IMR-90 (cell line): ENCODE measurements around the gene TENT5C. TPM values are rescaled to one million over a fixed set of nuclear protein-coding genes. Genes with fewer than 3 reads are reported as not detected.

Experiments
- ATAC-seq: fragments of 200-7000 bp; cut with Tn5 transposase; 2 replicates; pipeline ENCODE4 v1.9.1; 2020; ENCODE audit warnings: low read depth, mild to moderate bottlenecking, moderate library complexity
- BruUV-seq: library from RNA; stranded (reverse); fragments of 400-500 nt; replicated peaks from 2 replicates; lab custom pipeline; 2021; lab: Mats Ljungman, UMichigan
- CTCF ChIA-PET: fragments of 300-600 bp; formaldehyde crosslinking; extraction: SDS; loops from one replicate; lab custom pipeline; 2021; ENCODE audit warnings: antibody characterized with exemption; lab: Yijun Ruan, JAX
- POLR2A ChIA-PET: fragments of 300-600 bp; sonication (Branson Sonifier 250); formaldehyde crosslinking; loops from one replicate; lab custom pipeline; 2022; ENCODE audit warnings: antibody characterized with exemption; ENCODE audit not compliant: unreplicated experiment; lab: Charles Lee
- DNase-seq: peaks from one replicate; pipeline ENCODE4 v3.0.0; 2013
- H2AFZ ChIP-seq: replicated peaks from 2 replicates; pipeline ENCODE3; 2013; ENCODE audit warnings: low read length, mild to moderate bottlenecking; ENCODE audit not compliant: poor library complexity
- H2AK5ac ChIP-seq: 2 replicates; pipeline ENCODE4 v1.6.1; 2013; ENCODE audit warnings: low read depth, low read length, inconsistent platforms
- H2AK9ac ChIP-seq: replicated peaks from 2 replicates; pipeline ENCODE3; 2013; ENCODE audit warnings: mild to moderate bottlenecking, low read depth, low read length, moderate library complexity; ENCODE audit not compliant: poor library complexity
- H2BK120ac ChIP-seq: 2 replicates; pipeline ENCODE4 v1.6.1; 2013; ENCODE audit warnings: low read depth, low read length, inconsistent platforms
- H2BK15ac ChIP-seq: 3 replicates; pipeline ENCODE4 v1.6.1; 2013; ENCODE audit warnings: low read depth, low read length, inconsistent platforms
- H2BK20ac ChIP-seq: 2 replicates; pipeline ENCODE4 v1.6.1; 2013; ENCODE audit warnings: low read depth, mild to moderate bottlenecking, inconsistent platforms, low read length, moderate library complexity
- H2BK5ac ChIP-seq: 2 replicates; pipeline ENCODE4 v1.6.1; 2013; ENCODE audit warnings: mild to moderate bottlenecking, low read depth, low read length, inconsistent platforms; ENCODE audit not compliant: poor library complexity, severe bottlenecking
- H3K14ac ChIP-seq: replicated peaks from 2 replicates; pipeline ENCODE4 v1.6.1; 2013; ENCODE audit warnings: low read depth, low read length, inconsistent platforms
- H3K18ac ChIP-seq: 2 replicates; pipeline ENCODE4 v1.6.1; 2013; ENCODE audit warnings: low read depth, low read length, control low read depth
- H3K23ac ChIP-seq: 2 replicates; pipeline ENCODE4 v1.6.1; 2013; ENCODE audit warnings: low read depth, low read length, inconsistent platforms
- H3K27ac ChIP-seq: 2 replicates; pipeline ENCODE4 v1.5.1; 2013; ENCODE audit warnings: mild to moderate bottlenecking, control low read depth, low read length; ENCODE audit not compliant: insufficient read depth
- H3K27me3 ChIP-seq: 2 replicates; pipeline ENCODE4 v1.6.1; 2013; ENCODE audit warnings: low read length; ENCODE audit not compliant: control insufficient read depth, insufficient read depth
- H3K36me3 ChIP-seq: 2 replicates; pipeline ENCODE4 v1.6.1; 2013; ENCODE audit warnings: low read length, mixed read lengths; ENCODE audit not compliant: control insufficient read depth, insufficient read depth
- H3K4ac ChIP-seq: 2 replicates; pipeline ENCODE4 v1.6.1; 2013; ENCODE audit warnings: low read depth, low read length, inconsistent platforms
- H3K4me1 ChIP-seq: 2 replicates; pipeline ENCODE4 v1.6.1; 2013; ENCODE audit warnings: low read length, mixed read lengths; ENCODE audit not compliant: control insufficient read depth, insufficient read depth
- H3K4me2 ChIP-seq: 2 replicates; pipeline ENCODE4 v1.6.1; 2013; ENCODE audit warnings: low read depth, mild to moderate bottlenecking, control low read depth, low read length, moderate library complexity
- H3K4me3 ChIP-seq: 2 replicates; pipeline ENCODE4 v1.5.1; 2013; ENCODE audit warnings: low read depth, mild to moderate bottlenecking, control low read depth, low read length, moderate library complexity; ENCODE audit not compliant: insufficient read depth
- H3K56ac ChIP-seq: 2 replicates; pipeline ENCODE4 v1.6.1; 2013; ENCODE audit warnings: low read length, inconsistent platforms; ENCODE audit not compliant: insufficient read depth; ENCODE audit errors: extremely low read depth
- H3K79me1 ChIP-seq, 2 experiments: 2 replicates each; pipeline ENCODE4 v1.6.1; 2013; ENCODE audit warnings: low read length in 2 of 2, inconsistent platforms in 1 of 2, low read depth in 1 of 2
- H3K9ac ChIP-seq: 2 replicates; pipeline ENCODE4 v1.6.1; 2013; ENCODE audit warnings: low read depth, low read length, control low read depth
- H3K9me1 ChIP-seq: 2 replicates; pipeline ENCODE4 v1.6.1; 2013; ENCODE audit warnings: low read length, inconsistent platforms; ENCODE audit not compliant: insufficient read depth
- H3K9me3 ChIP-seq: 2 replicates; pipeline ENCODE4 v1.6.1; 2013; ENCODE audit warnings: low read length; ENCODE audit not compliant: control insufficient read depth, insufficient read depth
- H4K20me1 ChIP-seq: 2 replicates; pipeline ENCODE4 v1.6.1; 2013; ENCODE audit warnings: low read length, inconsistent platforms; ENCODE audit not compliant: insufficient read depth
- H4K5ac ChIP-seq: 2 replicates; pipeline ENCODE4 v1.6.1; 2013; ENCODE audit warnings: mild to moderate bottlenecking, low read depth, low read length, control low read depth
- H4K8ac ChIP-seq, 2 experiments: 2 replicates each; pipeline ENCODE4 v1.6.1; 2013; ENCODE audit warnings: low read depth in 2 of 2, low read length in 2 of 2, control low read depth in 1 of 2, inconsistent platforms in 1 of 2
- H4K91ac ChIP-seq: 2 replicates; pipeline ENCODE4 v1.6.1; 2013; ENCODE audit warnings: low read depth, low read length, inconsistent platforms; ENCODE audit not compliant: insufficient read depth
- BHLHE40 ChIP-seq: fragments of 150-350 bp; IDR thresholded peaks from 2 replicates; pipeline ENCODE4 v1.6.1; 2016; ENCODE audit warnings: mild to moderate bottlenecking, low read depth, low read length
- CEBPB ChIP-seq: IDR thresholded peaks from 2 replicates; pipeline ENCODE4 v1.6.1; 2012; ENCODE audit warnings: low read depth, low read length, improper control_type of control experiment
- CHD1 ChIP-seq: IDR thresholded peaks from 2 replicates; pipeline ENCODE4 v1.6.1; 2012; ENCODE audit warnings: low read depth, low read length, improper control_type of control experiment
- CTCF ChIP-seq: conservative IDR thresholded peaks from 2 replicates; pipeline ENCODE4 v1.5.1; 2012; ENCODE audit warnings: mild to moderate bottlenecking, low read depth, low read length, improper control_type of control experiment
- ELK1 ChIP-seq: fragments of 150-350 bp; IDR thresholded peaks from 2 replicates; pipeline ENCODE4 v1.6.1; 2016; ENCODE audit warnings: low read depth, mild to moderate bottlenecking, low read length, moderate library complexity, borderline replicate concordance
- FOS ChIP-seq: fragments of 150-350 bp; IDR thresholded peaks from 2 replicates; pipeline ENCODE4 v1.6.1; 2016; ENCODE audit warnings: low read depth, low read length
- MAFK ChIP-seq: IDR thresholded peaks from 2 replicates; pipeline ENCODE4 v1.6.1; 2012; ENCODE audit warnings: low read depth, low read length, improper control_type of control experiment
- MAZ ChIP-seq: IDR thresholded peaks from 2 replicates; pipeline ENCODE4 v1.6.1; 2012; ENCODE audit warnings: low read depth, mild to moderate bottlenecking, low read length, improper control_type of control experiment, moderate library complexity, borderline replicate concordance
- POLR2A ChIP-seq: IDR thresholded peaks from 2 replicates; pipeline ENCODE4 v1.6.1; 2012; ENCODE audit warnings: mild to moderate bottlenecking, low read depth, low read length
- RAD21 ChIP-seq: IDR thresholded peaks from 2 replicates; pipeline ENCODE4 v1.6.1; 2012; ENCODE audit warnings: low read length, improper control_type of control experiment
- RCOR1 ChIP-seq: IDR thresholded peaks from 2 replicates; pipeline ENCODE4 v1.6.1; 2012; ENCODE audit warnings: mild to moderate bottlenecking, low read length, improper control_type of control experiment; ENCODE audit not compliant: insufficient replicate concordance
- RFX5 ChIP-seq: IDR thresholded peaks from 2 replicates; pipeline ENCODE4 v1.8.0; 2012; ENCODE audit warnings: low read depth, mild to moderate bottlenecking, low read length, moderate library complexity
- SMC3 ChIP-seq: fragments of 150-350 bp; IDR thresholded peaks from 2 replicates; pipeline ENCODE4 v1.6.1; 2016; ENCODE audit warnings: low read depth, mild to moderate bottlenecking, antibody characterized with exemption, low read length, moderate library complexity
- USF2 ChIP-seq: fragments of 150-350 bp; IDR thresholded peaks from 2 replicates; pipeline ENCODE4 v1.6.1; 2017; ENCODE audit warnings: mild to moderate bottlenecking, antibody characterized with exemption, low read length, low read depth
- WGBS, 2 experiments: methylation state at CpG; one replicate each; pipeline versions ENCODE4 v1.1.5 to v1.1.7; 2013; ENCODE audit warnings: missing lambda C conversion rate in 2 of 2; ENCODE audit not compliant: insufficient read length in 1 of 2; ENCODE audit errors: extremely low coverage in 2 of 2; 5-methylcytosine and 5-hydroxymethylcytosine counted together
- dilution Hi-C: fragments of 300-500 bp; cut with HindIII; formaldehyde crosslinking; loops from one replicate; pipeline ENCODE4 v1.14.3; 2018; ENCODE audit warnings: low sequenced_read_pairs; ENCODE audit not compliant: unreplicated experiment
- in situ Hi-C: fragments of 300-500 bp; cut with MboI; formaldehyde crosslinking; loops from 3 replicates; pipeline ENCODE4 v1.14.3; 2019; ENCODE audit warnings: low sequenced_read_pairs, inconsistent platforms, mixed read lengths
- intact Hi-C: fragments of 100-400 bp; cut with micrococcal nuclease; formaldehyde crosslinking; loops from 2 replicates; pipeline ENCODE4 v1.10.0; 2022
- polyA plus RNA-seq, 3 experiments: library from polyadenylated mRNA; depleted of rRNA; stranded (reverse); fragments of >200 nt; gene quantifications; 2 replicates each; pipeline ENCODE4 v1.2.3, GENCODE V29; 2012; ENCODE audit warnings: low replicate concordance in 1 of 3
- total RNA-seq: library from RNA; depleted of rRNA; stranded (reverse); fragments of >200 nt; gene quantifications from 2 replicates; pipeline ENCODE4 v1.2.3, GENCODE V29; 2012

TENT5C gene
- total and polyA plus RNA-seq, 2 of the 4 experiments (the other 2 are of a cell fraction): 1.5 to 4.1 TPM

- DNase-seq (no peak), ATAC-seq (no peak)
- no peak overlapping the region for H3K18ac ChIP-seq
- H2AK9ac ChIP-seq: no peak overlapping the region
- H2BK120ac ChIP-seq: no peak overlapping the region
- H2BK20ac ChIP-seq: no peak overlapping the region
- no peaks in the 10 kb centered on the region for H3K79me1 ChIP-seq
- H4K20me1 ChIP-seq: no peaks in the 10 kb centered on the region
- H3K4me2 ChIP-seq: no peak overlapping the region
- no peak overlapping the region for H3K9ac ChIP-seq
- H3K9me3 ChIP-seq: no peaks in the 10 kb centered on the region
- no peaks in the 10 kb centered on the region for H3K4me1 ChIP-seq
- no peak overlapping the region for H4K91ac ChIP-seq
- intact Hi-C loops (no loop called here), in situ Hi-C loops (no loop called here), dilution Hi-C loops (no loop called here)
- no peak overlapping the region for H4K8ac ChIP-seq
- H3K4me3 ChIP-seq: no peak overlapping the region
- no peak overlapping the region for H2BK5ac ChIP-seq
- no peak overlapping the region for H2AK5ac ChIP-seq
- H3K27ac ChIP-seq: no peak overlapping the region
- ChIA-PET POLR2A (no interaction called here), CTCF (interaction anchor here (0.7 to 0.9 kb wide), 2 partner anchors 56 to 163 kb away, joined by 3 to 4 read pairs; no protein-coding TSS in a partner anchor)
- no peak overlapping the region for H3K4ac ChIP-seq
- whole genome bisulfite sequencing, 2 experiments: no CpG with 5 or more reads among the region's 3 CpGs
- H4K5ac ChIP-seq: no peak overlapping the region
- H3K14ac ChIP-seq: no peak overlapping the region
- no peak overlapping the region for H2BK15ac ChIP-seq
- peaks cover 16% of the 10 kb centered on the region for H3K27me3 ChIP-seq
- H3K56ac ChIP-seq: no peak overlapping the region
- no TSS peak for BruUV-seq
- TF ChIP-seq MAZ: no peak
- TF ChIP-seq USF2: no peak
- TF ChIP-seq SMC3: no peak
- TF ChIP-seq CEBPB: no peak
- no peak for TF ChIP-seq RCOR1
- no peak for TF ChIP-seq RAD21
- TF ChIP-seq BHLHE40: no peak
- no peak for TF ChIP-seq CHD1
- no peak for TF ChIP-seq ELK1
- no peak for TF ChIP-seq CTCF
- no peak for TF ChIP-seq RFX5
- TF ChIP-seq POLR2A: no peak
- no peak for TF ChIP-seq MAFK
- no peak for TF ChIP-seq FOS
- H2AFZ ChIP-seq: no peak overlapping the region
- no peaks in the 10 kb centered on the region for H3K9me1 ChIP-seq
- no peak overlapping the region for H3K23ac ChIP-seq
- no peaks in the 10 kb centered on the region for H3K36me3 ChIP-seq
These were observed 14.6 kb upstream of the TENT5C start for GRCh38 chr1:117591252-117591651.
